ENCODE data around the gene RBMY1A1.
"Not testable (repeated sequence)": the region's sequence is repeated elsewhere in the genome, so short reads cannot be mapped to it uniquely, and the experiment has no call there.

RBMY1A1 gene

DNA sequence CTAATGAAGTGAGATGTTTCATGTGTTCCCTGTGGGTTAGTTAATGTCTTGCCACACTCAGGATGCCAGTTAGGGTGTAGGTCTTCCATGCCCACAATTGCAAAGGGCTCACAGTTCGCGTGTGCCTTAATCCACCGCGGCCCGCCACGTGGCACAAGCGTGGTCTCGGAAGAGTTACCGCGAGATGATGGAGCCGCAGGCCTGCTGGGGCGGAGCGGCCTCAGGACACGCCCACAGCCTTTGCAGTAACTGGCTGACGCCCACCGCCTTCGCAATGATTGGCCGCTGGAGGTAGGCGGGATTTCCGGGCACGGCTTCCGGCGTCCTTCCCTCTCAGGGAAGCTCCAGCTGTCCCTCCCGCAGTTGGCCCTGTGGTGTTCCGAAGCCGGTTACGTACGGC lies at the start of gene RBMY1A1:
RBMY1A1 (plus strand) TSS at position 301 of the 400 bp plus-strand sequence. CDS start 2,013 bp downstream, outside the sequence.
- not testable (repeated sequence) for DNase-seq (ENCODE audit: low read depth)

- not testable (repeated sequence) for DNase-seq (ENCODE audit: low read depth)
Observed at GRCh38 chrY:21511038-21511437, 23.6 kb upstream of the RBMY1A1 start, which contains the start of gene RBMY1B. Gene RBMY1B, plus strand, starts transcription at chrY:21511338. Its CDS starts 2,013 bp downstream, at chrY:21513351.

- not testable (repeated sequence) for DNase-seq (ENCODE audit: low read depth)
Observed at GRCh38 chrY:21559316-21559984, 24.8 kb downstream of the RBMY1A1 start.

- no peak for DNase-seq (ENCODE audit: low read depth)
Observed at GRCh38 chrY:21585449-21585848, 50.8 kb downstream of the RBMY1A1 start.

DNA sequence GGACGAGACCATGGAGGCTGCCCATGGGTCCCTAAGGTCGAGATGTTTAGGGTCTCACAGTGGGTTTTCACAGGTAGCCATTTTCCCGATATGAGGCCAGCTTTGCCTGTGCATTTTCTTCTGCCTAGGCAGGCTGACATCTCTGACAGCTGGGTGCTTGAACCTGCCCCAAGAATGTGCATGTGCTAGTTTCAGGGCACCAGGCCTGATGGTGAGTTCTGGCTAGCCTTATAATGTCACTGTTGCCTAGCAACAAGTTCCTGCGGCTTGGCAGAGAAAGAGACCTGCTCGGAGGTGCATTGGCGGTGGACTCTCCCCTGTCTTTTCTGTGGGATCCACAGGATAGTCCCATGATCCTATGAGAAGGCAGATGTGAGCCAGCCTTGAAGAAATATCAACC lies 51.8 kb downstream of the RBMY1A1 start:
- DNase-seq (ENCODE audit: low read depth): not testable (repeated sequence)

DNA sequence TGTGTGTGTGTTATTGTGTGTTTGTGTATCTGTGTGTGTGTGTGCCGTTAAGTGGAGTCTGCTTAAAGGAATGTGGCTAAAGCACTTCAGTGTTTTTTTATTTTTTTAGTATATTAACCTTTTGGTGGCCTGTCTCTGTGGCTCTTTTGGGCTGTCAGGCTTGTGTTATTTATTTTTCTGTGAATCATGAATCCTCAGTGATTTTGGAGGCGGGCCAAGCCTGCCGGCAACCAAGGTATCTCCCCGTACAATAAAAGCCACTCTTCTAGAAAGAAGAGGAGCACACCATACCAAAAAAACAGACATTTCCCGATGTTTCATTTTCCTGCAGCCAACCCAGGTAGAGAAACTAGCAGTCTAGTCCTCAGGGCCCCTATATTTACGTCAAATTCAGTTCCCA lies 57.4 kb downstream of the RBMY1A1 start:
- DNase-seq (ENCODE audit: low read depth): no peak

GRCh38 chrY:21596287-21596686 lies 61.6 kb downstream of the RBMY1A1 start:
- DNase-seq (ENCODE audit: low read depth): not testable (repeated sequence)

All from stimulated activated CD8-positive, alpha-beta memory T cell treated with anti-CD3 and anti-CD28 coated beads, Interleukin-12 subunit alpha, Interleukin-12 subunit beta, amount 100 ng/mL, for 4 hours (primary cell).